ENCODE measurements around the gene SLC4A9.

Gene SLC4A9

DNA sequence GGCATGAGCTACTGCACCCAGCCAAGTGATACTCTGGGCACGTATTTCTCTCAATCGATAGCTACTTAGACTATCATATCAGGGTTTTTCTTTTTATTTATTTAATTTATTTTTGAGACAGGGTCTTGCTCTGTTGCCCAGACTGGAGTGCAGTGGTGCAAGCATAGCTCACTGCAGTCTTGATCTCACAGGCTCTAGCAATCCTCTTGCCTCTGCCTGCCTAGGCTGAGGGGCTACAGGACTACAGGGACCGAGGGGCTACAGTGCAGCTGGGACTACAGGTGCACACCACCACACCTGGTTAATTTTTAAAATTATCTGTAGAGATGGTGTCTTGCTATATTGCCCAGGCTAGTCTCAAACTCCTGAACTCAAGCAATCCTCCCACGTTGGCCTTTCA, 21.4 kb downstream of the SLC4A9 start:
- Histone ChIP-seq H3K27ac (no peak overlapping the region), H3K36me3 (no peaks in the 10 kb centered on the region), H3K9me3 (no peaks in the 10 kb centered on the region), H3K27me3 (no peaks in the 10 kb centered on the region), H3K4me1 (no peaks in the 10 kb centered on the region), H3K4me3 (no peak overlapping the region)
- no peak for DNase-seq
- intact Hi-C loops (cut with DNase I; ENCODE audit: low total_unique reads), result no loop called here
- TF ChIP-seq, protein P1, sequence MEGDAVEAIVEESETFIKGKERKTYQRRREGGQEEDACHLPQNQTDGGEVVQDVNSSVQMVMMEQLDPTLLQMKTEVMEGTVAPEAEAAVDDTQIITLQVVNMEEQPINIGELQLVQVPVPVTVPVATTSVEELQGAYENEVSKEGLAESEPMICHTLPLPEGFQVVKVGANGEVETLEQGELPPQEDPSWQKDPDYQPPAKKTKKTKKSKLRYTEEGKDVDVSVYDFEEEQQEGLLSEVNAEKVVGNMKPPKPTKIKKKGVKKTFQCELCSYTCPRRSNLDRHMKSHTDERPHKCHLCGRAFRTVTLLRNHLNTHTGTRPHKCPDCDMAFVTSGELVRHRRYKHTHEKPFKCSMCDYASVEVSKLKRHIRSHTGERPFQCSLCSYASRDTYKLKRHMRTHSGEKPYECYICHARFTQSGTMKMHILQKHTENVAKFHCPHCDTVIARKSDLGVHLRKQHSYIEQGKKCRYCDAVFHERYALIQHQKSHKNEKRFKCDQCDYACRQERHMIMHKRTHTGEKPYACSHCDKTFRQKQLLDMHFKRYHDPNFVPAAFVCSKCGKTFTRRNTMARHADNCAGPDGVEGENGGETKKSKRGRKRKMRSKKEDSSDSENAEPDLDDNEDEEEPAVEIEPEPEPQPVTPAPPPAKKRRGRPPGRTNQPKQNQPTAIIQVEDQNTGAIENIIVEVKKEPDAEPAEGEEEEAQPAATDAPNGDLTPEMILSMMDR (IDR thresholded peaks at IDR 0.05), result no peak

DNA sequence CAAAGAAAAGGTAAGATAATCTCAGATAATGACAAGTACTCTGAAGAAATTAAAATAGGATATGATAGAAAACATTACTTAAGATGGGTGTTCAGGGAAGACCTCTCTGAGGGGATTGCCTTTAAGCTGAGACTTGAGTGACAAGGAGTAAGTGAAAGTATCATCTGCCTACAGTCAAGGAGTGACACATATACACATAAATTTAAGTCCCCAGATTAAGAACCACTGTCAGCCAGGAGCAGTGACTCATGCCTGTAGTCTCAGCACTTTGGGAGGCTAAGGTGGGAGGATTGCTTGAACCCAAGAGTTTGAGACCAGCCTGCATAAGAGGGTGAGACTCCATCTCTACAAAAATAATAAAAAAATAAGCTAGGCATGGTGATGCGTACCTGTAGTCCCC, 22.0 kb downstream of the SLC4A9 start:
- DNase-seq, result no peak
- Histone ChIP-seq H3K4me3 (no peak overlapping the region), H3K36me3 (no peaks in the 10 kb centered on the region), H3K27ac (no peak overlapping the region), H3K9me3 (no peaks in the 10 kb centered on the region), H3K4me1 (no peaks in the 10 kb centered on the region), H3K27me3 (no peaks in the 10 kb centered on the region)
- TF ChIP-seq, protein P1 (IDR thresholded peaks at IDR 0.05), result no peak
- intact Hi-C loops (cut with DNase I; ENCODE audit: low total_unique reads), result no loop called here

DNA sequence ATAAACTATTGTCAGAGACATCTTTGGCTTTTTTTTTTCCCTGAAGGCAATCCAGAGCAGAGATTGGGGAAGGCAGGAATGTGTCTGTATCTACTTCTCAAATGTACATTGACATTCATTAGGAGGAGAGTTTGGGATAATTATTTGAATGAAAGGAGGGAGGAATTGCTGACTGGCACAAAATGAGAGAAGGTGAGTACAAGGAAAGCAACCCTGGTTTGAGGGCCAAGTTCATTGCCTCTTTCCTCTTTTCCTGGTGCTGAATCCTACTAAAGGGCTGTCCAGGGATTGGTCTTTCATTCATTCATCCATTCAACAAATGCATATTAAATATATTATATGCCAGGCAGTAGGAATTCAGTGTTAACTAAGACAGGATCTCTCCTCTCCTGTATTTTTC, 22.9 kb downstream of the SLC4A9 start:
- H3K27ac ChIP-seq, result no peak overlapping the region
- H3K36me3 ChIP-seq, result no peaks in the 10 kb centered on the region
- H3K4me3 ChIP-seq, result no peak overlapping the region
- TF ChIP-seq, protein P1 (IDR thresholded peaks at IDR 0.05), result no peak
- no peak for DNase-seq
- no peaks in the 10 kb centered on the region for H3K27me3 ChIP-seq
- H3K4me1 ChIP-seq, result no peaks in the 10 kb centered on the region
- intact Hi-C loops (cut with DNase I; ENCODE audit: low total_unique reads), result no loop called here
- H3K9me3 ChIP-seq, result no peaks in the 10 kb centered on the region

DNA sequence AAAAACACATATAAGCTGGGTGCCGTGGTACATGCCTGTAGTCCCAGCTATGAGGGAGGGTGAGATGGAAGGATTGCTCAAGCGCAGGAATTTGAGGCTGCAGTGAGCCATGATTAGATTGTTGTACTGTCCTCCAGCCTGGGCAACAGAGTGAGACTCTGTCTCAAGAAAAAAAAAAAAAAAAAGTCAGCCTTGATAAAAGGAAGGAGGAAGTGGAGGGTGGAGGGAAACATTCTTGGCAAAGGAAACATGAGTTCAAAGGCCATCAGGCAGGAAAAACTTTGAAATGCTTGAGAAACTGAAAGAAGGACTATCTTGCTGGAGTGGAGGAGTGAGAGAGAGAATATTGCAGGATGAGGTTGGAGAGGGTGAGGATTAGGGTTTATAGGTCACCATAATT, 23.3 kb downstream of the SLC4A9 start:
- Histone ChIP-seq H3K36me3 (no peaks in the 10 kb centered on the region), H3K9me3 (no peaks in the 10 kb centered on the region), H3K27me3 (no peaks in the 10 kb centered on the region), H3K27ac (no peak overlapping the region), H3K4me1 (no peaks in the 10 kb centered on the region), H3K4me3 (no peak overlapping the region)
- intact Hi-C loops (cut with DNase I; ENCODE audit: low total_unique reads), result no loop called here
- no peak for DNase-seq
- TF ChIP-seq, protein P1 (IDR thresholded peaks at IDR 0.05), result no peak

DNA sequence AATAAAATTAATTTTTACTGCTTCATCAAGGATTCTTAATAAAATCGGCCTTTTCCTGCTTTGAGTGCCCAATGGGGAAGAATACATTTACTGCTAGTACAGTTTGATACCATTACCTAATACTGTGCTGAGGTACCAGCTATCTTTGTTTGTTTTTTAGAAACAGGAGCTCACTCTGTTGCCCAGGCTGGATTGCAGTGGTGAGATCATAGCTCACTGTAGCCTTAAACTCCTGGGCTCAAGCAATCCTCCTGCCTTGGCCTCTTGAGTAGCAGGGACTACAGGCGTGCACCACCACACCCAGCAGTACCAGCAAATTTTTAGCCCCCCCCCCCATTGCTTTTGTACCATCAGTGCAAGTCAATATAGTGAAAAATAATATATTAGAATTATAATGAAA, 28.1 kb downstream of the SLC4A9 start:
- DNase-seq, result no peak
- no peak overlapping the region for H3K4me3 ChIP-seq
- TF ChIP-seq, protein P1 (IDR thresholded peaks at IDR 0.05), result no peak
- no peaks in the 10 kb centered on the region for H3K27me3 ChIP-seq
- H3K36me3 ChIP-seq, result peaks cover 0 to 6% (median 0%) of the 10 kb centered on the region in 3 donors
- intact Hi-C loops (cut with DNase I; ENCODE audit: low total_unique reads), result no loop called here
- H3K9me3 ChIP-seq, result no peaks in the 10 kb centered on the region
- H3K4me1 ChIP-seq, result no peaks in the 10 kb centered on the region
- H3K27ac ChIP-seq, result no peak overlapping the region

DNA sequence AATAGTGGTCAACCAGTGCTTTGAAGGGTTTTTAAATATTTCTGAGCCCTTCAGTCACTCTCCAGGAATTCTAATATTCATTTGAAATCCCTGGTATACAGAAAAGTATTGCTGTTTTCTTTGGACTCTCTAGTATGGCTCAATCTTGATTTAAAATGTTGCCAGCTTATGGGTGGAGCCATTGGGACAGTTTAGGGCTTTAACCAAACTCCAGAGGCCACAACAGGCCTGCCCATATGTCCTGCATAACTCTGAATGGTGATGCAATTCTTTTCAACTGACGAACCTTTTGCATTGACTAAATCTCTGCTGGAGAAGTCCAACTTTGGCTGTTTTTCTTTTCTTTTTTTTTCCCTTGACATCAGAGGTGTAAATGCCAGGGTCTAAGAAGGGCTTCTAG, 31.3 kb downstream of the SLC4A9 start:
- no peak for DNase-seq
- Histone ChIP-seq H3K27me3 (no peaks in the 10 kb centered on the region), H3K27ac (no peak overlapping the region), H3K36me3 (peaks cover 0 to 9% (median 0%) of the 10 kb centered on the region in 3 donors), H3K4me1 (no peaks in the 10 kb centered on the region), H3K9me3 (no peaks in the 10 kb centered on the region), H3K4me3 (no peak overlapping the region)
- intact Hi-C loops (cut with DNase I; ENCODE audit: low total_unique reads), result no loop called here
- TF ChIP-seq, protein P1 (IDR thresholded peaks at IDR 0.05), result no peak
